Caco-2 (cell line): ENCODE data around the gene MAD2L2. TPM values are rescaled to one million over a fixed set of nuclear protein-coding genes. Genes with fewer than 3 reads are reported as not detected.

Experiments
- BruUV-seq: library from RNA; stranded (reverse); fragments of 400-500 nt; replicated peaks from 2 replicates; lab custom pipeline; 2021; lab: Mats Ljungman, UMichigan
- CTCF ChIA-PET: fragments of 300-600 bp; sonication (Branson Sonifier 250); formaldehyde crosslinking; loops from one replicate; lab custom pipeline; 2022; ENCODE audit warnings: antibody characterized with exemption; lab: Charles Lee
- POLR2A ChIA-PET: fragments of 300-600 bp; sonication (Branson Sonifier 250); formaldehyde crosslinking; loops from one replicate; lab custom pipeline; 2022; ENCODE audit warnings: antibody characterized with exemption; lab: Charles Lee
- DNase-seq, 2 experiments: peaks; one replicate each; pipeline versions ENCODE4 v3.0.0 to v3.0.0-alpha.2; 2020 to 2022
- H3K27me3 ChIP-seq: replicated peaks from 2 replicates; pipeline ENCODE4 v1.6.0; 2011; ENCODE audit warnings: low read length; ENCODE audit not compliant: control insufficient read depth, insufficient read depth
- H3K36me3 ChIP-seq: 2 replicates; pipeline ENCODE4 v1.5.1; 2011; ENCODE audit warnings: low read length; ENCODE audit not compliant: control insufficient read depth, insufficient read depth
- H3K4me1 ChIP-seq: fragments of 250-450 bp; sonication (Bioruptor Pico); 2 replicates; pipeline ENCODE4 v1.5.1; 2020; ENCODE audit warnings: mild to moderate bottlenecking
- H3K4me3 ChIP-seq: 2 replicates; pipeline ENCODE4 v1.5.1; 2011; ENCODE audit warnings: low read depth, mild to moderate bottlenecking, control low read depth, low read length
- H3K9me3 ChIP-seq: fragments of 250-450 bp; sonication (Bioruptor Pico); 2 replicates; pipeline ENCODE4 v1.5.1; 2020; ENCODE audit warnings: mild to moderate bottlenecking, moderate library complexity
- H3K27ac Mint-ChIP-seq: one replicate; pipeline ENCODE4 v1.8.0; 2022; ENCODE audit warnings: mixed read lengths; ENCODE audit not compliant: unreplicated experiment
- H3K27me3 Mint-ChIP-seq: one replicate; pipeline ENCODE4 v1.8.0; 2022; ENCODE audit warnings: mixed read lengths; ENCODE audit not compliant: insufficient read depth, unreplicated experiment
- H3K36me3 Mint-ChIP-seq: one replicate; pipeline ENCODE4 v1.8.0; 2022; ENCODE audit warnings: mild to moderate bottlenecking, mixed read lengths; ENCODE audit not compliant: insufficient read depth, unreplicated experiment
- H3K4me1 Mint-ChIP-seq: one replicate; pipeline ENCODE4 v1.8.0; 2022; ENCODE audit warnings: low read depth, mixed read lengths; ENCODE audit not compliant: unreplicated experiment
- H3K4me3 Mint-ChIP-seq: one replicate; pipeline ENCODE4 v1.8.0; 2022; ENCODE audit warnings: mild to moderate bottlenecking, moderate library complexity, mixed read lengths; ENCODE audit not compliant: unreplicated experiment
- H3K9me3 Mint-ChIP-seq: one replicate; pipeline ENCODE4 v1.8.0; 2022; ENCODE audit warnings: mixed read lengths; ENCODE audit not compliant: unreplicated experiment
- intact Hi-C: fragments of 100-400 bp; cut with micrococcal nuclease; formaldehyde crosslinking; loops from one replicate; pipeline ENCODE4 v1.10.0; 2022; ENCODE audit not compliant: unreplicated experiment
- total RNA-seq: library from RNA; stranded (reverse); gene quantifications from 2 replicates; pipeline ENCODE4 v1.2.3, GENCODE V29; 2022
- TF ChIP-seq, protein P1 (sequence below), 2 experiments: fragments of 200-600 bp in 1 of 2; IDR thresholded peaks; 1 replicate in 1 of 2; 2 replicates in 1 of 2; pipeline versions ENCODE4 v1.5.1 to v1.8.0; 2011 to 2022; ENCODE audit warnings: antibody characterized with exemption in 1 of 2, control low read depth in 1 of 2, inconsistent platforms in 1 of 2, low read depth in 1 of 2, low read length in 1 of 2, mild to moderate bottlenecking in 1 of 2, moderate library complexity in 1 of 2; ENCODE audit not compliant: insufficient read depth in 1 of 2, severe bottlenecking in 1 of 2, unreplicated experiment in 1 of 2

MAD2L2 gene
- total RNA-seq, 1 experiment from 2014 or later: 49.9 TPM

DNA sequence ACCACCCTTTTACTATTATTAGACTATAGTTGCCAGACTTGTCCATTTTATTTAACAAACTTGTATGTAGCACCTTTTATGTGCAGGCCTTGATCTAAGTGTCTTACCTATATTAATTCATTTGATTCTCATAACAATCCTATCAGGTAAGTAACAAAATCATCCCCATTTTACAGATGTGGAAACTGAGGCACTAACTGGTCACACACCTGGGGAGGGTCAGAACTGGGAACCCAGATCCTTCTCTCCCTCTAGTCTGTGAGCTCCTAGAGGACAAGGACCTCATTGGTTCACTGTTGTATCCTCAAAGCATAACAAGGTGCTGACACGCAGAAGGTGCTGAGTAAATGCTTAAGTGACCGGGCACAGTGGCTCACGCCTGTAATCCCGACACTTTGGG, 41.6 kb downstream of the MAD2L2 start:
- TF ChIP-seq, protein P1, sequence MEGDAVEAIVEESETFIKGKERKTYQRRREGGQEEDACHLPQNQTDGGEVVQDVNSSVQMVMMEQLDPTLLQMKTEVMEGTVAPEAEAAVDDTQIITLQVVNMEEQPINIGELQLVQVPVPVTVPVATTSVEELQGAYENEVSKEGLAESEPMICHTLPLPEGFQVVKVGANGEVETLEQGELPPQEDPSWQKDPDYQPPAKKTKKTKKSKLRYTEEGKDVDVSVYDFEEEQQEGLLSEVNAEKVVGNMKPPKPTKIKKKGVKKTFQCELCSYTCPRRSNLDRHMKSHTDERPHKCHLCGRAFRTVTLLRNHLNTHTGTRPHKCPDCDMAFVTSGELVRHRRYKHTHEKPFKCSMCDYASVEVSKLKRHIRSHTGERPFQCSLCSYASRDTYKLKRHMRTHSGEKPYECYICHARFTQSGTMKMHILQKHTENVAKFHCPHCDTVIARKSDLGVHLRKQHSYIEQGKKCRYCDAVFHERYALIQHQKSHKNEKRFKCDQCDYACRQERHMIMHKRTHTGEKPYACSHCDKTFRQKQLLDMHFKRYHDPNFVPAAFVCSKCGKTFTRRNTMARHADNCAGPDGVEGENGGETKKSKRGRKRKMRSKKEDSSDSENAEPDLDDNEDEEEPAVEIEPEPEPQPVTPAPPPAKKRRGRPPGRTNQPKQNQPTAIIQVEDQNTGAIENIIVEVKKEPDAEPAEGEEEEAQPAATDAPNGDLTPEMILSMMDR (IDR thresholded peaks at IDR 0.05; ENCODE audit: insufficient read depth in 1 of 2, low read depth in 1 of 2, low read length in 1 of 2, severe bottlenecking in 1 of 2, unreplicated experiment in 1 of 2): no peak
- no peaks in the 10 kb centered on the region for H3K4me1 Mint-ChIP-seq
- BruUV-seq: no TSS peak
- Histone ChIP-seq H3K9me3 (no peaks in the 10 kb centered on the region), H3K4me1 (no peaks in the 10 kb centered on the region), H3K27me3 (no peaks in the 10 kb centered on the region), H3K36me3 (no peaks in the 10 kb centered on the region), H3K4me3 (no peak overlapping the region)
- CTCF ChIA-PET: no interaction called here
- intact Hi-C loops: no loop called here
- no peak overlapping the region for H3K4me3 Mint-ChIP-seq
- peaks cover 5% of the 10 kb centered on the region for H3K36me3 Mint-ChIP-seq
- no peak overlapping the region for H3K27ac Mint-ChIP-seq
- H3K27me3 Mint-ChIP-seq: peaks cover 4% of the 10 kb centered on the region
- DNase-seq: no peak
- POLR2A ChIA-PET: no interaction called here
- H3K9me3 Mint-ChIP-seq: no peaks in the 10 kb centered on the region

DNA sequence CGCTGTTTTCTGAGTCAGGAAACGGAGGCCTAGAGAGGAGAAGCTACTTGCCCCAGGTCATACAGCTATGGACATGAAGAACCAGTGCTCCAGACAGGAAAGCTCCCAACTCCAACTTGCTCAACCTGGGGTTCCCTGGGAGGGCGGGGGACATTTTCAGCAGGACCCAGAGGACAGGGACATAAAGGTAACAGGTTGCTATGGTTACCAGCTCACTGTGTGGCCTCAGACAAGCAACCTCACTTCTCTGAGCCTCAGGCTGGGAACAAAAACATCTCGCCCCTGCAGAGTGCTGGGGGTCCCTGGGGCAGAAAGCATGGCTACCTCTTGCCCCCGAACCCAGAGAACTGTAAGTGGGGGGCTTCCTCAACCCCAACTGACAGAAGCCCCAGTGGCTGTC, 42.8 kb downstream of the MAD2L2 start:
- Histone ChIP-seq H3K27me3 (no peaks in the 10 kb centered on the region), H3K9me3 (no peaks in the 10 kb centered on the region), H3K36me3 (no peaks in the 10 kb centered on the region), H3K4me3 (no peak overlapping the region), H3K4me1 (no peaks in the 10 kb centered on the region)
- H3K4me3 Mint-ChIP-seq: no peak overlapping the region
- DNase-seq: no peak
- no peaks in the 10 kb centered on the region for H3K9me3 Mint-ChIP-seq
- ChIA-PET POLR2A (no interaction called here), CTCF (no interaction called here)
- no peak overlapping the region for H3K27ac Mint-ChIP-seq
- TF ChIP-seq, protein P1 (IDR thresholded peaks at IDR 0.05; ENCODE audit: insufficient read depth in 1 of 2, low read depth in 1 of 2, low read length in 1 of 2, severe bottlenecking in 1 of 2, unreplicated experiment in 1 of 2): no peak
- peaks cover 4% of the 10 kb centered on the region for H3K27me3 Mint-ChIP-seq
- intact Hi-C loops: no loop called here
- no TSS peak for BruUV-seq
- no peaks in the 10 kb centered on the region for H3K4me1 Mint-ChIP-seq
- H3K36me3 Mint-ChIP-seq: peaks cover 5% of the 10 kb centered on the region

DNA sequence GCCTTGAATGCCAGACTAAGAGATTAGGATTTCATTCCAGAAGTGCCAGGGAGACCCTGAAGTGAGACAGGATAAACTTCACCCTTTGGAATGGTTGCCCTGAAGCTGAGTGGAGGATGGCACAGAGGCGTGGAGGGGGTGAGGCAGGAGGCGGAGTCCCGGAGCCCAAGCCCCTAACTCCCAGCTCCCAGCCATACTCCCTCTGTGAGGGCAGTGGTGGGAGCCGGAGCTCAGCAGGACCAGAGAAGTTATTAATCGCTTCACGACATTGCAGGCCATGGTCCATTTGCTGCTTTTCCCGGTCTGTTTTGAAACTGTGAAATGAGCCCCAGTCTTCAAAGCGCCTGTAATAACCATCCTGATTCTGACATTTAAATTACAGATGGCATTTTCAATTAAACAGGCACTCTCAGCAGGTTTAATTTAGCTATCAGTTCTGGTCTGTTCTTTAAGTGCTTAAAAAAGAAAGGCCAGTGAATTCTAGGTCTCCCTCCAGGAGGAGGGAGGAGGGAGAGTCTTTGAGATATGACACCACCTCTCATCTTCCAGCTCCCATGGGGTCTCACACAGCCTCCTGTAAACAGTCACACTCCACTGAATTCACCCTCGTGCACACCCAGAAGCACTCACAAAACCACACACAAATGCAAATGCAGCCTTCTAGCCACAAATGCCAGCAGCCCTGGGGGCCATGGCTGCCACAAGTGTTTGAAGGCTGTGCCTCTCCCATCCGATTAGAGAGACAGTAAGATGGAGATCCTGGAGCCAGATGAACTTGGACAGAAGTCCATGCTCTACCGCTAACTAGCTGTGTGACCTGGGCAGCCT, 46.4 kb downstream of the MAD2L2 start:
- Mint-ChIP-seq H3K36me3 (no peaks in the 10 kb centered on the region), H3K27me3 (peaks cover 11% of the 10 kb centered on the region), H3K27ac (no peak overlapping the region), H3K4me3 (no peak overlapping the region), H3K9me3 (no peaks in the 10 kb centered on the region), H3K4me1 (no peaks in the 10 kb centered on the region)
- Histone ChIP-seq H3K9me3 (no peaks in the 10 kb centered on the region), H3K4me3 (no peak overlapping the region), H3K4me1 (no peaks in the 10 kb centered on the region), H3K27me3 (no peaks in the 10 kb centered on the region; the same call in 1 of the 2 replicates), H3K36me3 (no peaks in the 10 kb centered on the region)
- intact Hi-C loops: no loop called here
- TF ChIP-seq, protein P1 (IDR thresholded peaks at IDR 0.05; ENCODE audit: insufficient read depth in 1 of 2, low read depth in 1 of 2, low read length in 1 of 2, severe bottlenecking in 1 of 2, unreplicated experiment in 1 of 2): no peak
- ChIA-PET CTCF (no interaction called here), POLR2A (no interaction called here)
- DNase-seq: no peak
- BruUV-seq: no TSS peak
